Peyer's patch (tissue), 4 donors: Measurements from ENCODE around the gene PML.
"Not testable (repeated sequence)": the region's sequence is repeated elsewhere in the genome, so short reads cannot be mapped to it uniquely, and the experiment has no call there.

Source experiments
- CTCF ChIP-seq, 6 experiments: fragments of 450-650 bp in 4 of 6; fragments of 200-600 bp in 2 of 6; sonication (generic) in 1 of 6; IDR thresholded peaks; one replicate each; pipeline ENCODE4 v1.5.1; 2017 to 2019; ENCODE audit warnings: antibody characterized with exemption in 6 of 6, mild to moderate bottlenecking in 3 of 6, moderate library complexity in 1 of 6
- POLR2A ChIP-seq, 2 donors: fragments of 450-650 bp; IDR thresholded peaks; one replicate each; pipeline ENCODE4 v1.5.1; 2017; ENCODE audit warnings: antibody characterized with exemption in 2 of 2, mild to moderate bottlenecking in 2 of 2, moderate library complexity in 2 of 2

- not testable (repeated sequence) for TF ChIP-seq CTCF, POLR2A (IDR thresholded peaks at IDR 0.05)
These were observed 70.3 kb downstream of the PML start for GRCh38 chr15:74064822-74065221.
